ENCODE results near the gene RNU6-8. TPM values are rescaled to one million over a fixed set of nuclear protein-coding genes. Genes with fewer than 3 reads are reported as not detected.

Gene RNU6-8
- total RNA-seq, 4 donors from 2014 or later, result not detected

DNA sequence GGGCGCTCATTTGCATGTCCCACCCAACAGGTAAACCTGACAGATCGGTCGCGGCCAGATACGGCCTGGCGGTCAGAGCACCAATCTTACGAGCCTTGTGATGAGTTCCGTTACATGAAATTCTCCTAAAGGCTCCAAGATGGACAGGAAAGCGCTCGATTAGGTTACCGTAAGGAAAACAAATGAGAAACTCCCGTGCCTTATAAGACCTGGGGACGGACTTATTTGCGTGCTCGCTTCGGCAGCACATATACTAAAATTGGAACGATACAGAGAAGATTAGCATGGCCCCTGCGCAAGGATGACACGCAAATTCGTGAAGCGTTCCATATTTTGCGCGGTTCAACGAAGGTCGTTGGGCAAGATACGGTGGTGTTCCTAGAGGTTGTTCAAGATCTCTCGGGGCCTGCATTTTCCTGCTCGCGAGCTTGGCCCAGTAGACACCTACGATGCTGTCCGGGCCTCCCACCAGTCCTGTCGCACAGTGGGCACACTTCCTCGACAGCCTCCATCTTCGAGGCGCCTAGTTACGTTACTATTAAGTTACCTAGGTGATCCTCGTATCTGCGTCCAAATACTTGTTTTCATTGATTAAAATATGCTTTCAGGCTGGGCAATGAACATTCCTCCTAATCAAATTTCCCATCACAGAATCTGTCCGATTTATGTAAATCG, 1.1 kb downstream of the RNU6-8 start, which contains the start of gene RNU6-7:
TSS of gene RNU6-7 (plus strand) at position 230 of the 675 bp plus-strand sequence.
- 1 to 4% methylated on average over 19 to 40 of the region's 40 CpGs for WGBS, 2 donors (ENCODE audit: low coverage in 1 of 2)
- H3K4me1 ChIP-seq, result peaks cover 0 to 23% (median 16%) of the 10 kb centered on the region in 4 donors
- DNase-seq, result peak; percentile 24
- peak within 1 kb of the TSS; percentile 21 to 75 (median 62) for H3K4me3 ChIP-seq
- H3K27ac ChIP-seq, result peak within 1 kb of the TSS; percentile 80 to 89 (median 85)
- intact Hi-C loops (cut with DNase I; ENCODE audit: low total_unique reads) (loop anchor here (5.0 kb wide), 1 partner anchor 125 kb away; the partner anchor contains the start of gene ARHGAP5), in situ Hi-C loops (cut with MboI; ENCODE audit: low pct_ligation_motif_present in 1 of 4, low pct_unique_long_range_greater_than_20kb in 1 of 4, low sequenced_read_pairs in 3 of 4) (loop anchor here in 2 of 4 donors (25.0 kb wide), 1 partner anchor 115 kb away; the partner anchor contains the start of gene ARHGAP5 (in 2 of the 2))
- no peaks in the 10 kb centered on the region for H3K27me3 ChIP-seq
- TF ChIP-seq POLR2A (IDR thresholded peaks at IDR 0.05) (no peak), EP300 (IDR thresholded peaks at IDR 0.05; ENCODE audit: low read depth) (no peak), POLR2AphosphoS5 (IDR thresholded peaks at IDR 0.05) (peak in 1 of 3 donors; percentile 3)
- TF ChIP-seq, protein P1, sequence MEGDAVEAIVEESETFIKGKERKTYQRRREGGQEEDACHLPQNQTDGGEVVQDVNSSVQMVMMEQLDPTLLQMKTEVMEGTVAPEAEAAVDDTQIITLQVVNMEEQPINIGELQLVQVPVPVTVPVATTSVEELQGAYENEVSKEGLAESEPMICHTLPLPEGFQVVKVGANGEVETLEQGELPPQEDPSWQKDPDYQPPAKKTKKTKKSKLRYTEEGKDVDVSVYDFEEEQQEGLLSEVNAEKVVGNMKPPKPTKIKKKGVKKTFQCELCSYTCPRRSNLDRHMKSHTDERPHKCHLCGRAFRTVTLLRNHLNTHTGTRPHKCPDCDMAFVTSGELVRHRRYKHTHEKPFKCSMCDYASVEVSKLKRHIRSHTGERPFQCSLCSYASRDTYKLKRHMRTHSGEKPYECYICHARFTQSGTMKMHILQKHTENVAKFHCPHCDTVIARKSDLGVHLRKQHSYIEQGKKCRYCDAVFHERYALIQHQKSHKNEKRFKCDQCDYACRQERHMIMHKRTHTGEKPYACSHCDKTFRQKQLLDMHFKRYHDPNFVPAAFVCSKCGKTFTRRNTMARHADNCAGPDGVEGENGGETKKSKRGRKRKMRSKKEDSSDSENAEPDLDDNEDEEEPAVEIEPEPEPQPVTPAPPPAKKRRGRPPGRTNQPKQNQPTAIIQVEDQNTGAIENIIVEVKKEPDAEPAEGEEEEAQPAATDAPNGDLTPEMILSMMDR (IDR thresholded peaks at IDR 0.05), result no peak
- no peaks in the 10 kb centered on the region for H3K36me3 ChIP-seq
- H3K9me3 ChIP-seq, result no peaks in the 10 kb centered on the region

GRCh38 chr14:32201193-32201815, 1.8 kb downstream of the RNU6-8 start:
- WGBS, 2 donors (ENCODE audit: low coverage in 1 of 2), result 0% methylated on average over 35 of the region's 46 CpGs; no CpG with 5 or more reads in 1 of the 2 donors
- Histone ChIP-seq H3K9me3 (no peaks in the 10 kb centered on the region), H3K27ac (peak overlapping the region; percentile 80 to 89 (median 85)), H3K4me1 (peaks cover 0 to 23% (median 16%) of the 10 kb centered on the region in 4 donors), H3K4me3 (peak overlapping the region; percentile 21 to 75 (median 62)), H3K36me3 (no peaks in the 10 kb centered on the region), H3K27me3 (no peaks in the 10 kb centered on the region)
- in situ Hi-C loops (cut with MboI; ENCODE audit: low pct_ligation_motif_present in 1 of 4, low pct_unique_long_range_greater_than_20kb in 1 of 4, low sequenced_read_pairs in 3 of 4), result loop anchor here in 2 of 4 donors (25.0 kb wide), 1 partner anchor 114 kb away; the partner anchor contains the start of gene ARHGAP5 (in 2 of the 2)
- peak; percentile 94 for DNase-seq
- peak in 2 of 3 donors; percentile 27 to 64 for TF ChIP-seq POLR2AphosphoS5 (IDR thresholded peaks at IDR 0.05)
- TF ChIP-seq, protein P1 (IDR thresholded peaks at IDR 0.05), result no peak
- peak; percentile 21 for TF ChIP-seq POLR2A (IDR thresholded peaks at IDR 0.05)
- intact Hi-C loops (cut with DNase I; ENCODE audit: low total_unique reads), result loop anchor here (5.0 kb wide), 1 partner anchor 124 kb away; the partner anchor contains the start of gene ARHGAP5

DNA sequence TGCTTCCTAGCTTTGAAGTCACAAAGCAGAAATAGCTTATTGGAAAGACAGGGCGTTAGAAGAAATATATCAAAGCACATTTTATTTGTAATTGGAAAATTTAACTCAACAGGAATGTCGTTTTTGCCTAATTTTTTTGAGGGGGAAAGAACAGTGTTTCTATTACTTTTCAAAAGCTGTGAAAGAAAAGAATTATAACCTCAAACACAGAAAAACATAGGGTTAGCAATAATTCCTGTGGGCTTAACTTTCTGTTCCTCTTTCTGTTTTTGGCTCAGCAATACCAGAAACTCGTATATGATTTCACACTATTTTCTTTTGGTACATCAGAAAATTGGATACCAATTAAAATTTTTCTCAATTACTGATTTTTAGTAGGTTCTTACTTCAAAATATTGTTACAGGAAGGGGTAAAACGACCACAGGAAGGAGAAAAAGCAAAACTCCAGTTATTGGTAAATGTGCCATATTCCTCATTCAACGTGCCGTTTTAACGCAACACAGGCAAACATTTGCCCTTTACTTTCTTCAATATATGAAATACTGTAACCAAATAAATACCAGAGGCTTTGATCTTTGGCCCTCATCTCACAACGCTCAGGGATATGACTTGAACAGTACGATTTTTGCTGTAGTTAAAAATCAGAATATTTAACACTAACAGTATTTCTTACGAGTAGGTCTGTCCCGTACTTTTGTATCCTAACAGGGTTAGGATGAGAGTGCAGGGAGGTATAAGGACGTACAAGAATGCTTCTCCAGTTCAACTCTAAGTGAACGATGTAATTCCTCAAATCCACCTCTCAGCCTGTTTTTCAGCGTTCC, 2.5 kb downstream of the RNU6-8 start:
- in situ Hi-C loops (cut with MboI; ENCODE audit: low pct_ligation_motif_present in 1 of 4, low pct_unique_long_range_greater_than_20kb in 1 of 4, low sequenced_read_pairs in 3 of 4) (loop anchor here in 2 of 4 donors (25.0 kb wide), 1 partner anchor 113 kb away; the partner anchor contains the start of gene ARHGAP5 (in 2 of the 2)), intact Hi-C loops (cut with DNase I; ENCODE audit: low total_unique reads) (loop anchor here (5.0 kb wide), 1 partner anchor 123 kb away; the partner anchor contains the start of gene ARHGAP5)
- Histone ChIP-seq H3K27ac (peak overlapping the region; percentile 80 to 89 (median 85)), H3K4me3 (peak overlapping the region; percentile 21 to 75 (median 62)), H3K27me3 (no peaks in the 10 kb centered on the region), H3K4me1 (peaks cover 0 to 23% (median 16%) of the 10 kb centered on the region in 4 donors), H3K9me3 (no peaks in the 10 kb centered on the region), H3K36me3 (no peaks in the 10 kb centered on the region)
- DNase-seq, result no peak
- 8% methylated on average over 13 to 14 of the region's 14 CpGs for WGBS, 2 donors (ENCODE audit: low coverage in 1 of 2)
- TF ChIP-seq POLR2AphosphoS5 (IDR thresholded peaks at IDR 0.05), result no peak
- no peak for TF ChIP-seq POLR2A (IDR thresholded peaks at IDR 0.05)
- TF ChIP-seq, protein P1 (IDR thresholded peaks at IDR 0.05), result no peak
- TF ChIP-seq EP300 (IDR thresholded peaks at IDR 0.05; ENCODE audit: low read depth), result no peak
